PFSK-1 (cell line): ENCODE measurements around the gene GBF1.

Experiments
- FOXP2 ChIP-seq: optimal IDR thresholded peaks from 2 replicates; pipeline ENCODE3; 2011; ENCODE audit warnings: borderline replicate concordance, control low read depth, inconsistent platforms; ENCODE audit not compliant: insufficient read depth; ENCODE audit errors: extremely low read length, extremely low read depth
- POLR2AphosphoS5 ChIP-seq: IDR thresholded peaks from 2 replicates; pipeline ENCODE4 v1.6.1; 2012; ENCODE audit warnings: low read depth, mild to moderate bottlenecking, control low read depth, low read length, moderate library complexity
- SIN3A ChIP-seq: IDR thresholded peaks from 2 replicates; pipeline ENCODE4 v1.6.1; 2012; ENCODE audit warnings: mild to moderate bottlenecking, low read length, moderate library complexity, borderline replicate concordance; ENCODE audit not compliant: insufficient read depth
- TAF1 ChIP-seq: IDR thresholded peaks from 2 replicates; pipeline ENCODE4 v1.6.1; 2012; ENCODE audit warnings: low read length, control low read depth, borderline replicate concordance; ENCODE audit not compliant: insufficient read depth
- TF ChIP-seq, protein P1 (sequence below), 2 experiments: IDR thresholded peaks; 2 replicates each; pipeline versions ENCODE4 v1.6.1 to v1.8.0; 2011 to 2012; ENCODE audit warnings: low read depth in 2 of 2, low read length in 2 of 2, control low read depth in 1 of 2, inconsistent platforms in 1 of 2, mild to moderate bottlenecking in 1 of 2, moderate library complexity in 1 of 2; ENCODE audit not compliant: insufficient read depth in 1 of 2

GBF1 gene

DNA sequence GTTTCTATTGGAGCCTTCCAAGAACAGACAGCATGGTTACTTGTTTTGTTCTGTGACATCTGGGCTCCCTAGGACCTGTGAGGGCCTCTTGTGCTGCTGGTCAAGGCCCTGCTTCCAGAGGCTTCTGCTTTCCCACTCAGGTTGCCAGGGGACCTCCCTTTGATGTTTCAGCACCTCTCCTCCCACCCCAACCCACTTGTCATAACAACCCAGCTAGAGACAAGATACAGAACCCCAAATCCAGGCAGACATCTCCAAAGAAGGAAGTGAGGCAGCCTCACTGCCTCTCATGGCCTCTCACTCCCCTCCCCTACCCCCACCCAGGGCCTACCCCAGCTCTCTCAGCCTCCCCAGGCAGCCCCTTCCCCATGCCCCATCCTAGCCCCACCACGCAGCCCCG is 161.5 kb downstream of the GBF1 start:
- TF ChIP-seq FOXP2, result no peak

DNA sequence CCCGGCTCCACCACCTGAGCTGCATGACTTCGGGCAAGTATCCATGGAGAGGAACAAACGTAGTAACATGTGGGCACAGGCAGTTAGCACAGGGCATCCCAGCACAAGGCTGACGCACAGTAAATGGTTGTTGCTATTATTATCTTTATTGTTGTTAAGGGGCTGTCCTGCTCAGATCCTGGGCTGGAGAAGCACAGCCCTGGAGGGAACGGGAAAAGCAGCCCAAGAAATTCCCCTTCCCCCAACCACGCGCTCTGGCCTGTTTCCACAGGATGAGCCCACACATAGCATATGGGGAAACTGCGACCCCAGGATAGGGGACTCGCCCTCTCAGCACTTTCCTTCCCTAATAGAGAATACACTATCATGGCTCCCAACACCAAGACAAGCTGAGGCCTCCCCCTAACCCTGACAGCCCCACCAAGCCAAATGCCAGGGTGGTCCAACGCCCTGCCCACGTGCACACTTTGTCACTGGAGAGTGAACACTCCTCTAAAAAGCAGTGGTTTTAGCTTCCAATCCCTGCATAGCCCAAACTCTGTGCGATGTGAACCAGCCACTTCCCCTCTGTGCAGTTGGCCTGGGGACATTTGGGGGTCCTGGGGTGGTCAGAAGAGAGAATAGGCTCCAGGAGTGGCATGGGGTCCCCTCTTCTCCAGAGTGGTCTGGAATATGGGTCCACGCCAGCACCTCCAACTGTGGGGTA is 162.2 kb downstream of the GBF1 start:
- TF ChIP-seq FOXP2 (no peak), TAF1 (no peak), POLR2AphosphoS5 (no peak), SIN3A (no peak)
- TF ChIP-seq, protein P1, sequence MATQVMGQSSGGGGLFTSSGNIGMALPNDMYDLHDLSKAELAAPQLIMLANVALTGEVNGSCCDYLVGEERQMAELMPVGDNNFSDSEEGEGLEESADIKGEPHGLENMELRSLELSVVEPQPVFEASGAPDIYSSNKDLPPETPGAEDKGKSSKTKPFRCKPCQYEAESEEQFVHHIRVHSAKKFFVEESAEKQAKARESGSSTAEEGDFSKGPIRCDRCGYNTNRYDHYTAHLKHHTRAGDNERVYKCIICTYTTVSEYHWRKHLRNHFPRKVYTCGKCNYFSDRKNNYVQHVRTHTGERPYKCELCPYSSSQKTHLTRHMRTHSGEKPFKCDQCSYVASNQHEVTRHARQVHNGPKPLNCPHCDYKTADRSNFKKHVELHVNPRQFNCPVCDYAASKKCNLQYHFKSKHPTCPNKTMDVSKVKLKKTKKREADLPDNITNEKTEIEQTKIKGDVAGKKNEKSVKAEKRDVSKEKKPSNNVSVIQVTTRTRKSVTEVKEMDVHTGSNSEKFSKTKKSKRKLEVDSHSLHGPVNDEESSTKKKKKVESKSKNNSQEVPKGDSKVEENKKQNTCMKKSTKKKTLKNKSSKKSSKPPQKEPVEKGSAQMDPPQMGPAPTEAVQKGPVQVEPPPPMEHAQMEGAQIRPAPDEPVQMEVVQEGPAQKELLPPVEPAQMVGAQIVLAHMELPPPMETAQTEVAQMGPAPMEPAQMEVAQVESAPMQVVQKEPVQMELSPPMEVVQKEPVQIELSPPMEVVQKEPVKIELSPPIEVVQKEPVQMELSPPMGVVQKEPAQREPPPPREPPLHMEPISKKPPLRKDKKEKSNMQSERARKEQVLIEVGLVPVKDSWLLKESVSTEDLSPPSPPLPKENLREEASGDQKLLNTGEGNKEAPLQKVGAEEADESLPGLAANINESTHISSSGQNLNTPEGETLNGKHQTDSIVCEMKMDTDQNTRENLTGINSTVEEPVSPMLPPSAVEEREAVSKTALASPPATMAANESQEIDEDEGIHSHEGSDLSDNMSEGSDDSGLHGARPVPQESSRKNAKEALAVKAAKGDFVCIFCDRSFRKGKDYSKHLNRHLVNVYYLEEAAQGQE (IDR thresholded peaks at IDR 0.05; ENCODE audit: insufficient read depth in 1 of 2, low read depth in 2 of 2, low read length in 2 of 2), result no peak

DNA sequence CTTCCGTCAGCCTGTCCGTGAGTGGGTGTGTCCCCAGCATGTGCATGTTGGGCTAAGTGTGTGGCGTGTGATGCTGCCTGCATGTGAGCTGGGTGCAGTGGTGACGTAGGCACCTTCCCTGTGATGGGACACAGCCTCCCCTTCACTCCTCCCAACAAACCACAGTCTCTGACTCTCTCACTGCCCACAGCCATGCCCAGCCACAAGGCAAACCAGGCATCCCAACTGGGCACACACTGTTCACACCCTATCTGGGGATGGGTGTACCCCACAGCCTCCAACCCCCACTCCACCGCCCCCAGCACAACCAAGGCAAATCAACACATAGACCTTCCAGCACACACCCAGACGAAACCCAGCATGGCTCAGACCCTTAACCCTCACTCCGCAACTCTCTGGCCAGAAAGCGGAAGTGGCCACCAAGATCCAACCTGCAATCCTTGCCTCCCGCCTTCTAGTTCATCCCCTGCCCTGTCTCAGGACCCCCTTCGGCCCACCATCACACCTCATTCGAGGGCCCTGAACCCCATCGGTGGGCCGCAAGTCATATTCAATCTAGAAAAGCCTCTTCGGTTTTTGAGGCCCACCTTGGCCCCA is 162.9 kb downstream of the GBF1 start:
- no peak for TF ChIP-seq TAF1
- TF ChIP-seq SIN3A, result no peak
- no peak for TF ChIP-seq POLR2AphosphoS5
- no peak for TF ChIP-seq FOXP2
- TF ChIP-seq, protein P1 (IDR thresholded peaks at IDR 0.05; ENCODE audit: insufficient read depth in 1 of 2, low read depth in 2 of 2, low read length in 2 of 2), result no peak

DNA sequence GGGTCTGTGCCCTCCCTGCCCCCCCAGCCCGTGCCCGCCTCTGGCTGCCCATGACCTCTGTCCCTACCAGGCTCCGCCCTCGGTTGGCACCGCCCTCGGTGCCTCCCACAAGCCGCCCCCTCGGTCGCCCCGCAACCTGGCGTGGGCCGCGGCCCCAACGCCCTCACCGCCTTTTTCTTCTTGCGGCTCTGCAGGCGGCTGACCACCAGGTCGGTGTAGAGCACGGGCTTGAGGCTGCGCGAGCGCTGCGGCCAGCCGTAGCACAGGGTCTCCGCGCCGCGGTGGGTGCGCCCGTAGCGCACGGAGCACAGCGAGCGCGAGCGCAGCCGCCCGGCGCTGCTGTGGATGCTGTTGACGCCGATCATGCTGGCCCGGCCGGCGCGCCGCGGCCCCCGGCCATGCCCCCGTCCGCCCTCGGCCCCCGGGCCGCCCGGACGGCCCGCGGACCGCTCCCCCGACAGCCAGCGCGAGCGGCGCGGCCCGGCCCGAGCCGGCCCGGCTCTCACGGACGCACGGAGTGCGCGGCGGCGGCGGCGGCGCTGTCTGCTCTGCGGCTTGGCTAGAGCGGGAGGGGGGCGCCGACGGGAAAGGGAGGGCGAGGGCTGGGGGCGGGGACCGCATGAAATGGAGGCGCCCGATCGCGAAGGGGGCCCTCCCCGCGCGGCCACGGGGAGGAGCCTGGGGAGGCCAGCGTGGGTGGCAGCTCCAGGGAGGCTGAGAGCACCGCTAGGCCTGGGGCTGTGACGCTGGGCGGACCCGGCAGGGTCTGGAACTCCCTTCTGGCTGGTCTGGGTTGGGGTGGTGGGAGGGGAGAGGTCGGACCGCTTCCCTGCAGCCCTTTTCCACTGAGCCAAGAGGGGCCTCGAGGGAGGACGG is 163.6 kb downstream of the GBF1 start:
- TF ChIP-seq, protein P1 (IDR thresholded peaks at IDR 0.05; ENCODE audit: insufficient read depth in 1 of 2, low read depth in 2 of 2, low read length in 2 of 2), result no peak
- no peak for TF ChIP-seq FOXP2
- no peak for TF ChIP-seq POLR2AphosphoS5
- TF ChIP-seq SIN3A, result no peak
- TF ChIP-seq TAF1, result no peak

DNA sequence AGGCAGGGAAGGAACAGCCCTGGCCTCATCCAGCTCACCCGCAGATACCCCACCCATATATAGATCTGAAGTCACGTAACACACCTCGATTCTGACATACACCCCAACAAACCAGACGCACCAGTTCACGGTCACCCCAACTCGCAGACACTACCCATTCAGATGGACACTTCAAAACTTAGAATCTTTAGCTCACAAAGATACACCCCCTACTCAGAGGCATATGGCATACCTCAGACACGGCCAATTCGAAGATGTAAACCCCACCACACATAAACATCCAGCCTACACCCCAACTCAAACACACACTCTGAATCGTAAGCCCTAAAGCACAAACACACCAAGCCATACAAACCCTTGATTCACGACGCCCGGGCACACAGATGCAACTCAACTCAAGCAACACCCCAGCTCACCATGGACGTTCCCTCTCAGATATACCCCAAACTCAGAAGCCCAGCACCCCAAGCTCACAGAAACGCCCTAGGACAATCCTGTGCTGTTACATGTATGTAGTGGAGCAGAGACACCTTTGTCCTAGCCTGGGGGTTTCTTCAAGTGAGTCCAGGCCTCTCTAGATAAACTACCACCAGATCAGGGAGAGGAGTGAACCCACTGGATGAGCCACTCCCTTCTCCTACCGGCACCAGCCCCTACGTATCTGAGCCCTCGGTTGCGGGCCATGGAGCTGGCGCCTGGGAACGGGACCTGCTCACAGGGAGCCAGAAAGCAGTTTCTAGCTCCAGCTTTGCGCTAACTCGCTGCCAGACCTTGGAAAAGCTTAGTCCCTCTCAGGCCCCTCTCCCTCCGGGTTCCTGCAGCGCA is 164.5 kb downstream of the GBF1 start:
- no peak for TF ChIP-seq FOXP2
- no peak for TF ChIP-seq POLR2AphosphoS5
- no peak for TF ChIP-seq TAF1
- TF ChIP-seq, protein P1 (IDR thresholded peaks at IDR 0.05; ENCODE audit: insufficient read depth in 1 of 2, low read depth in 2 of 2, low read length in 2 of 2), result no peak
- no peak for TF ChIP-seq SIN3A
